Kidney epithelial cell (primary cell): ENCODE data around the gene LAMC2. TPM values are rescaled to one million over a fixed set of nuclear protein-coding genes. Genes with fewer than 3 reads are reported as not detected.
"Not testable (repeated sequence)": the region's sequence is repeated elsewhere in the genome, so short reads cannot be mapped to it uniquely, and the experiment has no call there.

Experiments used
- DNase-seq: peaks from one replicate; pipeline ENCODE4 v3.0.0-alpha.2; 2010; ENCODE audit warnings: low read depth
- H3K27me3 ChIP-seq: 2 replicates; pipeline ENCODE4 v1.6.0; 2011; ENCODE audit warnings: low read length; ENCODE audit not compliant: control insufficient read depth, insufficient read depth
- H3K36me3 ChIP-seq: 2 replicates; pipeline ENCODE4 v1.5.1; 2011; ENCODE audit warnings: low read length; ENCODE audit not compliant: control insufficient read depth, insufficient read depth
- H3K4me3 ChIP-seq: 2 replicates; pipeline ENCODE4 v1.5.1; 2011; ENCODE audit warnings: low read depth, mild to moderate bottlenecking, control low read depth, low read length
- total RNA-seq: library from RNA; depleted of rRNA; stranded (reverse); fragments of >200 nt; gene quantifications from 2 replicates; pipeline ENCODE4 v1.2.3, GENCODE V29; 2015
- TF ChIP-seq, protein P1 (sequence below): IDR thresholded peaks from 2 replicates; pipeline ENCODE4 v1.5.1; 2011; ENCODE audit warnings: mild to moderate bottlenecking, moderate library complexity, low read length, control low read depth, inconsistent platforms; ENCODE audit not compliant: insufficient read depth, poor library complexity, severe bottlenecking

LAMC2 gene
- total RNA-seq, 1 donor from 2014 or later = 1,180 TPM

DNA sequence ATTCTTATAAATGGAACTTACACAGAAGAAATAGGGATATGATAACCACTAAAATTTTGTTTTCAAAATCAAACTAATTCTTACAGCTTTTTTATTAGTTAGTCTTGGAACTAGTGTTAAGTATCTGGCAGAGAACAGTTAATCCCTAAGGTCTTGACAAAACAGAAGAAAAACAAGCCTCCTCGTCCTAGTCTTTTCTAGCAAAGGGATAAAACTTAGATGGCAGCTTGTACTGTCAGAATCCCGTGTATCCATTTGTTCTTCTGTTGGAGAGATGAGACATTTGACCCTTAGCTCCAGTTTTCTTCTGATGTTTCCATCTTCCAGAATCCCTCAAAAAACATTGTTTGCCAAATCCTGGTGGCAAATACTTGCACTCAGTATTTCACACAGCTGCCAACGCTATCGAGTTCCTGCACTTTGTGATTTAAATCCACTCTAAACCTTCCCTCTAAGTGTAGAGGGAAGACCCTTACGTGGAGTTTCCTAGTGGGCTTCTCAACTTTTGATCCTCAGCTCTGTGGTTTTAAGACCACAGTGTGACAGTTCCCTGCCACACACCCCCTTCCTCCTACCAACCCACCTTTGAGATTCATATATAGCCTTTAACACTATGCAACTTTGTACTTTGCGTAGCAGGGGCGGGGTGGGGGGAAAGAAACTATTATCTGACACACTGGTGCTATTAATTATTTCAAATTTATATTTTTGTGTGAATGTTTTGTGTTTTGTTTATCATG is 42.3 kb upstream of the LAMC2 start:
- Histone ChIP-seq H3K36me3 (peaks cover 6% of the 10 kb centered on the region), H3K4me3 (no peak overlapping the region), H3K27me3 (no peaks in the 10 kb centered on the region)
- TF ChIP-seq, protein P1, sequence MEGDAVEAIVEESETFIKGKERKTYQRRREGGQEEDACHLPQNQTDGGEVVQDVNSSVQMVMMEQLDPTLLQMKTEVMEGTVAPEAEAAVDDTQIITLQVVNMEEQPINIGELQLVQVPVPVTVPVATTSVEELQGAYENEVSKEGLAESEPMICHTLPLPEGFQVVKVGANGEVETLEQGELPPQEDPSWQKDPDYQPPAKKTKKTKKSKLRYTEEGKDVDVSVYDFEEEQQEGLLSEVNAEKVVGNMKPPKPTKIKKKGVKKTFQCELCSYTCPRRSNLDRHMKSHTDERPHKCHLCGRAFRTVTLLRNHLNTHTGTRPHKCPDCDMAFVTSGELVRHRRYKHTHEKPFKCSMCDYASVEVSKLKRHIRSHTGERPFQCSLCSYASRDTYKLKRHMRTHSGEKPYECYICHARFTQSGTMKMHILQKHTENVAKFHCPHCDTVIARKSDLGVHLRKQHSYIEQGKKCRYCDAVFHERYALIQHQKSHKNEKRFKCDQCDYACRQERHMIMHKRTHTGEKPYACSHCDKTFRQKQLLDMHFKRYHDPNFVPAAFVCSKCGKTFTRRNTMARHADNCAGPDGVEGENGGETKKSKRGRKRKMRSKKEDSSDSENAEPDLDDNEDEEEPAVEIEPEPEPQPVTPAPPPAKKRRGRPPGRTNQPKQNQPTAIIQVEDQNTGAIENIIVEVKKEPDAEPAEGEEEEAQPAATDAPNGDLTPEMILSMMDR = no peak
- DNase-seq = no peak

DNA sequence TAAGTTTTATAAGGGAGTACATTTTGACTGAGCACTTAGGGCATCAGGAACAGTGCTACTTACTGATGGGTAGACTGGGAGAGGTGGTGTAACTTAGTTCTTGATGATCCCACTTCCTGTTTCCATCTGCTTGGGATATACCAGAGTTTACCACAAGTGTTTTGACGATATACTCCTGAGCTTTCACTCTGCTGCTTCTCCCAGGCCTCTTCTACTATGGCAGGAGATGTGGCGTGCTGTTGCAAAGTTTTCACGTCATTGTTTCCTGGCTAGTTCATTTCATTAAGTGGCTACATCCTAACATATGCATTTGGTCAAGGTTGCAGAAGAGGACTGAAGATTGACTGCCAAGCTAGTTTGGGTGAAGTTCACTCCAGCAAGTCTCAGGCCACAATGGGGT is 41.3 kb upstream of the LAMC2 start:
- DNase-seq = no peak
- Histone ChIP-seq H3K36me3 (peaks cover 6% of the 10 kb centered on the region), H3K4me3 (no peak overlapping the region), H3K27me3 (no peaks in the 10 kb centered on the region)
- TF ChIP-seq, protein P1 = no peak

DNA sequence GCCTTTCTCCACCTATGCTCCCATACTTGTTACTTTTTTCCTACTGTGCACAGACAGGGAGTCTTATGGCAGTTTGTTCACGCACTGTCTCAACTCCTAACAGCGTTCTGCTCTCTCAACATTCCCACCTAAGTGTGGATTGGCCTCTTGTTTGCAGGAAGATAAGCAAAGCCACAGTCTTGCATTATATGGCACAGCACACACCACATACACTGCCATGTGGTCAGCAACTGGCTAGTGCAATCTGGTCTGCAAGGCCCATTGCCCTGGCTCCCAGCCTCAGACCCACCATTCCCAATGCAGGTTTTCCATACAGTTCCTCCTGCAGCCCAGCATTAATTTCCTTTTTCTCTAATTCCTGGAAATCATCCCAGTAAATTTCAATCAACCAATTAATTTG is 38.3 kb upstream of the LAMC2 start:
- TF ChIP-seq, protein P1 = no peak
- H3K4me3 ChIP-seq = no peak overlapping the region
- H3K27me3 ChIP-seq = no peaks in the 10 kb centered on the region
- DNase-seq = no peak
- H3K36me3 ChIP-seq = peaks cover 3% of the 10 kb centered on the region

DNA sequence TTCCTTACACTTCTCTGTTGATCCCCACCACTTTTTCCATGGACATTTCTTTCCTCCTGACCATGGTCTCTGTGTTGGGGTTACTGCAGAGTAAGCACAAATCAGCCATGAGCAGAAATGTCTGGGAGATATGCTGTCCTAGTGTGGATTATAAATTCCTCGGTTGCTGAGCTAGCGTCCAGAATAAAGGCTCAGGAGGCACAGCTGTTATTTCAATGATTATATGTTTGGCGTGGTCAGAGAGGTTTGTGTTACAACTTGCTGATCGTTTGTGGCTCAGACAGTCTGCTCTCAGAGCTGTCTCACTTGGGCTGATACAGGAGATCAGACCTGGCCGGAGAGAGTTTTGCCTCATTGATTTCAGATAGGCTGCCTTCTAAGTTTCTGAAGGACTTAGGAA is 37.5 kb upstream of the LAMC2 start:
- no peak for DNase-seq
- Histone ChIP-seq H3K4me3 (no peak overlapping the region), H3K36me3 (peaks cover 2% of the 10 kb centered on the region), H3K27me3 (no peaks in the 10 kb centered on the region)
- TF ChIP-seq, protein P1 = no peak

DNA sequence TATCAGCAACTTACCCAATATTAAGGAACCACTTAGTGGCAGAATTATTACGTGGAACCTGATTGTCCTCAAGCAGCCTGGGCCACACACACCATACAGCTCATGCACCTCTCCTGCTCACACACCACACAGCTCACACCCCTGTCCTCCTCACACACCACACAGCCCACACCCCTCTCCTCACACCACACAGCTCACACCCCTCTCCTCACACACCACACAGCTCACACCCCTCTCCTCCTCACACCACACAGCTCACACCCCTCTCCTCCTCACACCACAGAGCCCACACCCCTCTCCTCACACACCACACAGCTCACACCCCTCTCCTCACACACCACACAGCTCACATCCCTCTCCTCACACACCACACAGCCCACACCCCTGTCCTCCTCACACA is 36.8 kb upstream of the LAMC2 start:
- DNase-seq = no peak
- H3K36me3 ChIP-seq = no peaks in the 10 kb centered on the region
- H3K27me3 ChIP-seq = no peaks in the 10 kb centered on the region
- TF ChIP-seq, protein P1 = no peak
- H3K4me3 ChIP-seq = no peak overlapping the region

DNA sequence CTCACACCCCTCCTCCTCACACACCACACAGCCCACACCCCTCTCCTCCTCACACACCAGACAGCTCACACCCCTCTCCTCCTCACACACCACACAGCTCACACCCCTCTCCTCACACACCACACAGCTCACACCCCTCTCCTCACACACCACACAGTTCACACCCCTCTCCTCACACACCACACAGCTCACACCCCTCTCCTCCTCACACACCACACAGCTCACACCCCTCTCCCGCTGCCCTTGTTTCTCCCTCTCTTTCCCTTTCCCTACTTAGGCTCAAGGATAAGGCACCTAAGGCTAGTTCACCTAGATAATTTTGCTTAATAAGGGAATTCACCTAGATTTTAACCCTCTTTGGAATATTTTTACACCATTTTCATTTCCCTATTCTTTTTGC is 36.0 kb upstream of the LAMC2 start:
- not testable (repeated sequence) for H3K4me3 ChIP-seq, DNase-seq, H3K36me3 ChIP-seq, H3K27me3 ChIP-seq
